BE2C (cell line): Measurements from ENCODE around the gene PDHB.

Experiments used
- DNase-seq: peaks from one replicate; pipeline ENCODE4 v3.0.0-alpha.2; 2020
- H3K27me3 ChIP-seq: fragments of 250-450 bp; sonication (Bioruptor Pico); 2 replicates; pipeline ENCODE4 v1.5.1; 2020; ENCODE audit warnings: mild to moderate bottlenecking
- H3K36me3 ChIP-seq: fragments of 250-450 bp; sonication (Bioruptor Pico); 2 replicates; pipeline ENCODE4 v1.5.1; 2020; ENCODE audit warnings: mild to moderate bottlenecking
- H3K4me1 ChIP-seq: fragments of 250-450 bp; sonication (Bioruptor Pico); 2 replicates; pipeline ENCODE4 v1.5.1; 2020
- H3K4me3 ChIP-seq: 2 replicates; pipeline ENCODE4 v1.5.1; 2011; ENCODE audit warnings: low read depth, low read length
- H3K9me3 ChIP-seq: fragments of 250-450 bp; sonication (Bioruptor Pico); 2 replicates; pipeline ENCODE4 v1.5.1; 2020
- TF ChIP-seq, protein P1 (sequence below): IDR thresholded peaks from 2 replicates; pipeline ENCODE4 v1.5.1; 2012; ENCODE audit warnings: mild to moderate bottlenecking, low read depth, low read length

Gene PDHB

DNA sequence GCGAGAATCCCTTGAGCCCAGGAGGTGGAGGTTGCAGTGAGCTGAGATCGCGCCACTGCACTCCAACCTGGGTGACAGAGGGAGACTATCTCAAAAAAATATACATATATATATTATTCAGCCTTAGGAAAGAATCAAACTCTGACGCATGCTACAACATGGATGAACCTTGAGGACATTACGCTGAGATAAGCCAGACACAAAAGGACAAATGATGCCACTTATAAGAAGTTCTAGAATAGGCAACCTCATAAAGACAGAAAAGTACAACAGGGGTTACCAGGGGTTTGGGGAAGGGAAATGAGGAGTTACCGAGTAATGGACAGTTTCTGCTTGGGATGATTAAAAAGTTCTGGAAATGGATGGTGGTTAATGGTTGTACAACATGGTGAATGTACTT is 727 bp downstream of the PDHB start:
- TF ChIP-seq, protein P1, sequence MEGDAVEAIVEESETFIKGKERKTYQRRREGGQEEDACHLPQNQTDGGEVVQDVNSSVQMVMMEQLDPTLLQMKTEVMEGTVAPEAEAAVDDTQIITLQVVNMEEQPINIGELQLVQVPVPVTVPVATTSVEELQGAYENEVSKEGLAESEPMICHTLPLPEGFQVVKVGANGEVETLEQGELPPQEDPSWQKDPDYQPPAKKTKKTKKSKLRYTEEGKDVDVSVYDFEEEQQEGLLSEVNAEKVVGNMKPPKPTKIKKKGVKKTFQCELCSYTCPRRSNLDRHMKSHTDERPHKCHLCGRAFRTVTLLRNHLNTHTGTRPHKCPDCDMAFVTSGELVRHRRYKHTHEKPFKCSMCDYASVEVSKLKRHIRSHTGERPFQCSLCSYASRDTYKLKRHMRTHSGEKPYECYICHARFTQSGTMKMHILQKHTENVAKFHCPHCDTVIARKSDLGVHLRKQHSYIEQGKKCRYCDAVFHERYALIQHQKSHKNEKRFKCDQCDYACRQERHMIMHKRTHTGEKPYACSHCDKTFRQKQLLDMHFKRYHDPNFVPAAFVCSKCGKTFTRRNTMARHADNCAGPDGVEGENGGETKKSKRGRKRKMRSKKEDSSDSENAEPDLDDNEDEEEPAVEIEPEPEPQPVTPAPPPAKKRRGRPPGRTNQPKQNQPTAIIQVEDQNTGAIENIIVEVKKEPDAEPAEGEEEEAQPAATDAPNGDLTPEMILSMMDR: no peak
- peaks cover 16% of the 10 kb centered on the region for H3K36me3 ChIP-seq
- H3K4me1 ChIP-seq: no peaks in the 10 kb centered on the region
- no peak for DNase-seq
- H3K9me3 ChIP-seq: no peaks in the 10 kb centered on the region
- peak overlapping the region; percentile 70 for H3K4me3 ChIP-seq
- no peaks in the 10 kb centered on the region for H3K27me3 ChIP-seq

DNA sequence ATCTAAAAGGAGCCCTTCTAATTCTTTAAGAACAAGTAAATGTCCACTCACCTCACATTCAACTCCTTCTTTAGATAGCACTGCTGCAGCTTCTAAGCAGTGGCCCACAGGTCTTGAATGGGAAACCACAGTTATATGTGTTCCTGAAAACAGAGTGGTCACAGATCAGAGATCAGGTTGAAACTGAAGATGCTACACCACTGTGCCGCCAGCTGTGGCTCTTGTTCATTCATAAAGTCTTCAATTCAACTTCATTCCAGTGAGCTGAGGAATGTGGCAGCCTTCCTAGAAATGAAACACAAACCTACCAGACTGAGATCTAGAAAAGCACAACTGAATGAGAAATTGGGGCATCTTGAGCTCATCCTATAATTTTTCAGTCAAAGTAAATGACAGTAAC is 4.0 kb downstream of the PDHB start:
- no peak overlapping the region for H3K4me3 ChIP-seq
- no peak for DNase-seq
- peaks cover 19% of the 10 kb centered on the region for H3K36me3 ChIP-seq
- TF ChIP-seq, protein P1: no peak
- no peaks in the 10 kb centered on the region for H3K4me1 ChIP-seq
- no peaks in the 10 kb centered on the region for H3K9me3 ChIP-seq
- no peaks in the 10 kb centered on the region for H3K27me3 ChIP-seq

DNA sequence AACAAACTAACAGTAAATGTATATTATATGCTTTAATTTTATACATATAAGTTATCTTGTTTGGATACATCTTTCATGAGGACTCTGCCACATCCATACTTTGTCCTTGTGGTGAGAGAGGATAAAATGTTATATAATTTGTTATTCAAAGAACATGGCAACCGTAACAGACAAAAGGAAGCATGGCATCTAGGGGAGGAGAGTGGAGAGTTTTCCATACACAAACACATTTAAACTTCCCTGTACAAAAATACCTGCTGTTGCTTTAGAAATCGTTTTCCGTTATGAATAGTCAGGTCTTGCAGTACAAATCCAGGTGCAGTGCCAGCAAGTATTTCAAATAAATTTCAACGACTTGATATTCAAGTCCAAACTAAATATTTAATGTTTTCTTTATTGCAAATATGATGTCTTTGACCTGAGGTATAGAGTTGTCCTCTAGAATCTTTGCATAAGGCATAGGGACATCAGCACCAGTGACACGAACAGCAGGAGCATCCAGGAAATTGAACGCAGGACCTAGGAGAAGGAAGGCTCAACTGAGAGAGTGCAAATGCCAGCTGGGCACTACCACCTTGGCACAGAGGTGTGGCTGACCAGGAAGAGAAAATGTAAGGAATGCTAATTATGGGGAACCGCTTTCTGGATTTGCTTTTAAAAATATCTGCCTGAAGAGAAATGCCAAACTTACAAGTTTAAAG is 5.8 kb downstream of the PDHB start:
- Histone ChIP-seq H3K9me3 (no peaks in the 10 kb centered on the region), H3K36me3 (peaks cover 19% of the 10 kb centered on the region)
- TF ChIP-seq, protein P1: no peak

DNA sequence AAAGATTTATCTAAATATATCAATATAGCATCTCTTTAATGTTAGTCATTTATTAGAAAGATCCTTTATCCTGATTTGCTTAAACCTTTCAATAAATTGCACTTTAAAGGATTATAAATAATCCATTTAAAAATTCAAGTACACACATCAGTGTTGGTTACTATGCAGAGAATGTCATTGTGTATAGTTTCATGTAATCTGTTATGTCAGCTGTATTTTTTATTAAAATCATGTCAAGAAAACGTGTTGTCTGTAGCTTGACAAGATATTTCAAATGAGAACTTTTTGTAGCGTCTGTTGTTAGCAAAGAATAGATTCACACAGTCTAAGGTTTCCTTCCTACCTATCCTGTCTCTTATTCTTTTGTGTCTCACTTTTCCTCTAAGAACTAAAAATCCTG is 7.8 kb downstream of the PDHB start:
- Histone ChIP-seq H3K27me3 (no peaks in the 10 kb centered on the region), H3K4me1 (no peaks in the 10 kb centered on the region), H3K9me3 (no peaks in the 10 kb centered on the region), H3K36me3 (peaks cover 19% of the 10 kb centered on the region), H3K4me3 (no peak overlapping the region)
- no peak for DNase-seq
- TF ChIP-seq, protein P1: no peak

More for the DNA sequence above, 5.8 kb downstream of the PDHB start:
- Histone ChIP-seq H3K27me3 (no peaks in the 10 kb centered on the region), H3K4me1 (no peaks in the 10 kb centered on the region), H3K4me3 (no peak overlapping the region)
- no peak for DNase-seq

DNA sequence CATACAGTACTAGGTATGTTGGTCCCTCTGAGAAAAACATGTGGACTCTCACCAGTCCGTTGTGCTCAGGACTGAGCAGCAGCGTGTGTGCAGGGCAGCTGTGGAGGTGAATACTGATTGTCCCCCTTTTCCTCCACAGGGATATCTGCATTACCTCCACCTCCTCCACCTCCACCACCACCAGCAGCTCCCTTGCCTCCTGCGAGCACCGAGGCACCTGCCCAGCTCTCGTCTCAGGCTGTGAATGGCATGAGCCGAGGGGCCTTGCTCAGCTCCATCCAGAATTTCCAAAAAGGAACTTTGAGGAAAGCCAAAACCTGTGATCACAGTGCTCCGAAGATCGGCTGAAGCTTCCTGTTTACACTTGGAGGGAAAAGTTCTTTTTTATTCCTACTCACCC is 9.0 kb downstream of the PDHB start:
- H3K9me3 ChIP-seq: no peaks in the 10 kb centered on the region
- H3K4me3 ChIP-seq: no peak overlapping the region
- DNase-seq: no peak
- H3K4me1 ChIP-seq: no peaks in the 10 kb centered on the region
- TF ChIP-seq, protein P1: no peak
- H3K36me3 ChIP-seq: peaks cover 12% of the 10 kb centered on the region
- no peaks in the 10 kb centered on the region for H3K27me3 ChIP-seq

DNA sequence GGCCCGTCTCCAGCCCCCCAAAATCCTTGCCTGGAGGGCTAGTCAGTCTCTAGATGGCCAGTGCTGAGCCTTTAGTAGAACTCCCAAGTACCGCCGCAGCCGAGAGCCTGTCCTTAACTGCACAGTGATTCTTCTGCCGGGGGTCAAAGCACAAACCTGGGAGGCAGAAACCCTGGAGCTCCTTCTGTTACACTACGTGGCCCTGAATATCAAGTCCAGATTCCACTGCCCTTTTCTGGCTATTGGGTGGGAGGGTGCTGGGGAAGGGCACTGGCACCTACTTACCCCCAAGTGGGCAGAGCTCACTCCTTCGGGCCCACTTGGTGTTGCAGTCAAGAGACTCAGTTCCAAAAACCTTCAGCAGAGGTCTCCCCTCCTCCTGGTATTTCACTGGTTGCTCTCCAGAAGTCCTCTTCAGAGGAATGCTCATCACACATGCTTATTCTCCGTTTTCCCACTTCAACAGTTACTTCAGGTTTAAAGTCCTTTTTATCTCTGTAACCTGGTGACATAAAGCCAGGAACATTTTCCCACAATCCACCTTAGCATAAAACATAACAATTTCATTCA is 10.8 kb downstream of the PDHB start:
- H3K4me3 ChIP-seq: no peak overlapping the region
- H3K27me3 ChIP-seq: no peaks in the 10 kb centered on the region
- H3K36me3 ChIP-seq: peaks cover 2% of the 10 kb centered on the region; the same call in 1 of the 2 replicates
- no peak for DNase-seq
- TF ChIP-seq, protein P1: peak; percentile 25; the same call in 1 of the 2 replicates
- H3K9me3 ChIP-seq: no peaks in the 10 kb centered on the region
- H3K4me1 ChIP-seq: no peaks in the 10 kb centered on the region
